MM.1S (cell line): ENCODE data around the gene DLGAP1.

Source experiments
- DNase-seq: peaks from one replicate; pipeline ENCODE4 v3.0.0-alpha.2; 2015
- H2AFZ ChIP-seq: fragments of 300-600 bp; sonication (generic); 2 replicates; pipeline ENCODE4 v1.6.0; 2016; ENCODE audit warnings: antibody characterized with exemption, low read length
- H3F3A ChIP-seq: fragments of 300-600 bp; sonication (generic); 2 replicates; pipeline ENCODE4 v1.6.1; 2016; ENCODE audit warnings: mild to moderate bottlenecking, antibody characterized with exemption, low read length, moderate library complexity, mixed read lengths; ENCODE audit not compliant: insufficient read depth
- H3K27ac ChIP-seq: fragments of 300-600 bp; sonication (generic); 2 replicates; pipeline ENCODE4 v1.5.1; 2016; ENCODE audit warnings: mild to moderate bottlenecking, low read length
- H3K27me3 ChIP-seq: fragments of 300-600 bp; sonication (generic); replicated peaks from 2 replicates; pipeline ENCODE4 v1.6.0; 2016; ENCODE audit warnings: low read length; ENCODE audit not compliant: insufficient read depth
- H3K36me3 ChIP-seq: fragments of 300-600 bp; sonication (generic); replicated peaks from 2 replicates; pipeline ENCODE4 v1.6.1; 2016; ENCODE audit warnings: mild to moderate bottlenecking, low read length, mixed read lengths; ENCODE audit not compliant: insufficient read depth
- H3K4me1 ChIP-seq: fragments of 300-600 bp; sonication (generic); 2 replicates; pipeline ENCODE4 v1.6.1; 2016; ENCODE audit warnings: low read length, mixed read lengths
- H3K4me2 ChIP-seq: fragments of 300-600 bp; sonication (generic); 2 replicates; pipeline ENCODE4 v1.6.0; 2016; ENCODE audit warnings: low read depth, low read length
- H3K4me3 ChIP-seq: fragments of 300-600 bp; sonication (generic); 2 replicates; pipeline ENCODE4 v1.5.1; 2016; ENCODE audit warnings: low read length, mixed read lengths
- H3K79me2 ChIP-seq: fragments of 300-600 bp; sonication (generic); 2 replicates; pipeline ENCODE4 v1.6.1; 2016; ENCODE audit warnings: mixed run types, low read length, mixed read lengths
- H3K9ac ChIP-seq: fragments of 300-600 bp; sonication (generic); 2 replicates; pipeline ENCODE4 v1.6.1; 2016; ENCODE audit warnings: low read length, mixed read lengths
- H3K9me2 ChIP-seq: fragments of 300-600 bp; sonication (generic); replicated peaks from 2 replicates; pipeline ENCODE4 v1.6.1; 2016; ENCODE audit warnings: mild to moderate bottlenecking, low read length, mixed read lengths; ENCODE audit not compliant: insufficient read depth
- H3K9me3 ChIP-seq: fragments of 300-600 bp; sonication (generic); replicated peaks from 2 replicates; pipeline ENCODE4 v1.6.1; 2016; ENCODE audit warnings: mild to moderate bottlenecking, low read length, mixed read lengths; ENCODE audit not compliant: insufficient read depth
- H4K20me1 ChIP-seq: fragments of 300-600 bp; sonication (generic); 2 replicates; pipeline ENCODE4 v1.6.1; 2016; ENCODE audit warnings: mild to moderate bottlenecking, low read length, moderate library complexity, mixed read lengths; ENCODE audit not compliant: insufficient read depth
- EZH2 ChIP-seq: fragments of 300-600 bp; sonication (generic); optimal IDR thresholded peaks from 2 replicates; pipeline ENCODE3; 2017; ENCODE audit warnings: low read depth, mild to moderate bottlenecking, antibody characterized with exemption, low read length, mixed read lengths
- EZH2phosphoT487 ChIP-seq: fragments of 300-600 bp; sonication (generic); IDR thresholded peaks from 2 replicates; pipeline ENCODE4 v1.6.1; 2018; ENCODE audit warnings: antibody characterized with exemption, low read length
- TF ChIP-seq, protein P1 (sequence below): fragments of 300-600 bp; sonication (generic); IDR thresholded peaks from 2 replicates; pipeline ENCODE4 v1.5.1; 2016; ENCODE audit warnings: antibody characterized with exemption, low read length, mixed read lengths

Gene DLGAP1

DNA sequence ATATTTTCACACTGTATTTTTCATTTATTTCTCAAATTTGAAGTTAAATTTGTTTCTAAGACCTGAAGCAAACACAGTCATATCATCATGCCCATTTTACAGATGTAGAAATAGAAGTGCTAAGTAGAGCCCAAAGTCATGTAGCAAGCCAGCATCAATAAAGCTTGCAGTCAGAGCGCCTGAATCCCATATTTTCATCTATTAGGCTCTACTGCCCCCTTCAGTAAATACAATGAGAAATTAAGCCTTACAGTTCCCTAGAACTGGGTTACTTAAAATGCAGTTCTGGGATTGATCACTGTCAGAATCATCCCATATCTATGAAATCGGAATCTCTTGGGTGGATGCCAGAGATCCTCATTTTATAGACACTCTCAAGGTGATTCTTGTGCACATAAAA, 585.3 kb downstream of the DLGAP1 start:
- no peaks in the 10 kb centered on the region for H3K36me3 ChIP-seq
- H3F3A ChIP-seq: no peaks in the 10 kb centered on the region
- no peak overlapping the region for H3K9ac ChIP-seq
- TF ChIP-seq, protein P1, sequence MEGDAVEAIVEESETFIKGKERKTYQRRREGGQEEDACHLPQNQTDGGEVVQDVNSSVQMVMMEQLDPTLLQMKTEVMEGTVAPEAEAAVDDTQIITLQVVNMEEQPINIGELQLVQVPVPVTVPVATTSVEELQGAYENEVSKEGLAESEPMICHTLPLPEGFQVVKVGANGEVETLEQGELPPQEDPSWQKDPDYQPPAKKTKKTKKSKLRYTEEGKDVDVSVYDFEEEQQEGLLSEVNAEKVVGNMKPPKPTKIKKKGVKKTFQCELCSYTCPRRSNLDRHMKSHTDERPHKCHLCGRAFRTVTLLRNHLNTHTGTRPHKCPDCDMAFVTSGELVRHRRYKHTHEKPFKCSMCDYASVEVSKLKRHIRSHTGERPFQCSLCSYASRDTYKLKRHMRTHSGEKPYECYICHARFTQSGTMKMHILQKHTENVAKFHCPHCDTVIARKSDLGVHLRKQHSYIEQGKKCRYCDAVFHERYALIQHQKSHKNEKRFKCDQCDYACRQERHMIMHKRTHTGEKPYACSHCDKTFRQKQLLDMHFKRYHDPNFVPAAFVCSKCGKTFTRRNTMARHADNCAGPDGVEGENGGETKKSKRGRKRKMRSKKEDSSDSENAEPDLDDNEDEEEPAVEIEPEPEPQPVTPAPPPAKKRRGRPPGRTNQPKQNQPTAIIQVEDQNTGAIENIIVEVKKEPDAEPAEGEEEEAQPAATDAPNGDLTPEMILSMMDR: no peak
- no peak for TF ChIP-seq EZH2phosphoT487
- TF ChIP-seq EZH2: no peak
- no peaks in the 10 kb centered on the region for H3K9me3 ChIP-seq
- DNase-seq: no peak
- H3K27ac ChIP-seq: no peak overlapping the region
- H2AFZ ChIP-seq: no peak overlapping the region
- no peak overlapping the region for H3K4me3 ChIP-seq
- H3K4me2 ChIP-seq: no peak overlapping the region
- H4K20me1 ChIP-seq: no peaks in the 10 kb centered on the region
- H3K79me2 ChIP-seq: no peaks in the 10 kb centered on the region
- H3K27me3 ChIP-seq: no peaks in the 10 kb centered on the region
- H3K4me1 ChIP-seq: 0 out of 2 replicates have a peak, but pooled peaks cover 4% of the 10 kb centered on the region
- no peaks in the 10 kb centered on the region for H3K9me2 ChIP-seq

DNA sequence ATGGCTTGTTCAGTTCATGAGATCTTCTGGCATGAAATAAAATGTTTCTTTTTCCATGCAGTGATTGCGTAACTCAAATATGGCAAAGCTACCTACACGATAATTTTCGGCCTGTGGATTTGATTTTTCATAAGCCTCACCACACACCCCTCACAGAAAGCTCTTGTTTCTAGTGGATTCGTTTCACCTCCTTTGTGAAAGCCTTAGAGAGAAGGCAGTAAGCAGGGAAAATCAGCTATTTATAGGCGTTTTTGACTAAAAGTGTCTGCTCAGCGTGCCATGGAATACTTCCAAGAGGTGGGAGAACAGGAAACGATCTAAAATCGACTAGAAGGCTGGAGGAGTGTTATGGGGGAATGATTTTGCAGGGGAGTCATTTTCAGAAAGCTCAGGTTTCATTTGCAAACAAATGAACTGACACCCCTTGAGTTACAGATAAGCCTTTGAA, 587.2 kb downstream of the DLGAP1 start:
- H3K4me2 ChIP-seq: no peak overlapping the region
- no peaks in the 10 kb centered on the region for H3K36me3 ChIP-seq
- TF ChIP-seq EZH2phosphoT487 (no peak), EZH2 (no peak)
- TF ChIP-seq, protein P1: no peak
- H3K4me3 ChIP-seq: no peak overlapping the region
- no peak for DNase-seq
- no peaks in the 10 kb centered on the region for H3K27me3 ChIP-seq
- no peak overlapping the region for H3K27ac ChIP-seq
- H3K79me2 ChIP-seq: no peaks in the 10 kb centered on the region
- H3K9me2 ChIP-seq: no peaks in the 10 kb centered on the region
- H2AFZ ChIP-seq: no peak overlapping the region
- no peaks in the 10 kb centered on the region for H4K20me1 ChIP-seq
- no peaks in the 10 kb centered on the region for H3K9me3 ChIP-seq
- H3F3A ChIP-seq: no peaks in the 10 kb centered on the region
- 0 out of 2 replicates have a peak, but pooled peaks cover 2% of the 10 kb centered on the region for H3K4me1 ChIP-seq
- no peak overlapping the region for H3K9ac ChIP-seq

DNA sequence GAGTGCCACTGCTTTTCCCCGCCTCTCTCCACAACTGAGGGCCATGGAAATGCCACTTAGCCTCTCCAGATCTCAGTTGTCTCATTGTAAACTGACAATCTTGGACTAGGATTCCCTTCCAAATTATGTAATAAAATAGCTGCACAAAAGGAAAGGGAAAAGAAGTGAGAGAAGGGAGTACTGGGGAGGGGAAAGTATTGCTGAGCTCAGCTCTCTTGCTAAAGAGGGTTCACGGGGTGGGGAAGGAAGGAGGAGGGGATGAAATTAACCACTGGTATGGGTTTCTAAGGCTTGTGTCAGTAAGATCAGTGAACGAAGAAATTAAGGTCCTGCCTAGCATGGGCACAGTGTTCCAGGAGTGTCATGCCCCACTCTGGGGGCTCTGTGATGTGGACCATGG, 587.9 kb downstream of the DLGAP1 start:
- Histone ChIP-seq H3K79me2 (no peaks in the 10 kb centered on the region), H4K20me1 (no peaks in the 10 kb centered on the region), H3K4me3 (no peak overlapping the region), H3F3A (no peaks in the 10 kb centered on the region), H3K36me3 (no peaks in the 10 kb centered on the region), H3K9ac (no peak overlapping the region), H3K9me3 (no peaks in the 10 kb centered on the region), H3K4me2 (no peak overlapping the region), H3K4me1 (no peaks in the 10 kb centered on the region), H3K27me3 (no peaks in the 10 kb centered on the region), H3K27ac (no peak overlapping the region), H2AFZ (no peak overlapping the region), H3K9me2 (no peaks in the 10 kb centered on the region)
- TF ChIP-seq, protein P1: no peak
- TF ChIP-seq EZH2phosphoT487: no peak
- no peak for DNase-seq
